A549 (cell line): ENCODE data around the gene CNNM2. TPM values are rescaled to one million over a fixed set of nuclear protein-coding genes. Genes with fewer than 3 reads are reported as not detected.

Experiments
- ATAC-seq, 2 experiments: fragments of 200-7000 bp in 1 of 2; fragments of >200 bp in 1 of 2; cut with Nextera tagmentation in 1 of 2; cut with Tn5 transposase in 1 of 2; 3 replicates each; pipeline versions ENCODE4 v1.8.0 to v1.9.1; 2018 to 2020; ENCODE audit warnings: mild to moderate bottlenecking in 1 of 2, moderate library complexity in 1 of 2
- CTCF ChIA-PET: fragments of 300-600 bp; sonication (Branson Sonifier 250); formaldehyde crosslinking; extraction: SDS; loops from one replicate; lab custom pipeline; 2021; ENCODE audit warnings: antibody characterized with exemption, inconsistent platforms; lab: Yijun Ruan, JAX
- POLR2A ChIA-PET: fragments of 350-600 bp; formaldehyde crosslinking; extraction: SDS; loops from one replicate; lab custom pipeline; 2021; ENCODE audit warnings: antibody characterized with exemption, inconsistent platforms; lab: Yijun Ruan, JAX
- DNase-seq, 2 experiments: peaks; one replicate each; pipeline versions ENCODE4 v3.0.0 to v3.0.0-alpha.2; 2011 to 2016; ENCODE audit warnings: low read depth in 1 of 2, low spot score in 1 of 2
- FAIRE-seq: peaks from 2 replicates; lab custom pipeline; 2011; peaks lifted over from hg19 to GRCh38; lab: Jason Lieb, UNC
- H3K27ac ChIP-seq, 2 experiments: fragments of >200 bp; sonication (Bioruptor Twin); formaldehyde crosslinking; 3 replicates each; pipeline ENCODE4 v1.5.1; 2016 to 2017
- H3K4me1 ChIP-seq: fragments of >200 bp; sonication (Bioruptor Twin); formaldehyde crosslinking; 3 replicates; pipeline ENCODE4 v1.6.1; 2016
- H3K4me2 ChIP-seq: fragments of >200 bp; sonication (Bioruptor Twin); formaldehyde crosslinking; 3 replicates; pipeline ENCODE4 v1.6.1; 2016
- H3K4me3 ChIP-seq: fragments of >200 bp; sonication (Bioruptor Twin); formaldehyde crosslinking; 3 replicates; pipeline ENCODE4 v1.5.1; 2016
- H3K9me3 ChIP-seq: fragments of >200 bp; sonication (Bioruptor Twin); formaldehyde crosslinking; 3 replicates; pipeline ENCODE4 v1.6.1; 2016
- BCL3 ChIP-seq: fragments of >200 bp; sonication (Bioruptor Twin); formaldehyde crosslinking; IDR thresholded peaks from 3 replicates; pipeline ENCODE4 v1.6.1; 2016
- CBX8 ChIP-seq: fragments of 200-600 bp; sonication (generic); IDR thresholded peaks from 2 replicates; pipeline ENCODE4 v1.6.1; 2016
- CEBPB ChIP-seq, 2 experiments: fragments of >200 bp in 1 of 2; sonication (Bioruptor Twin) in 1 of 2; formaldehyde crosslinking in 1 of 2; IDR thresholded peaks; 2 replicates each; pipeline ENCODE4 v1.6.1; 2012 to 2016
- CHD4 ChIP-seq: fragments of 200-600 bp; sonication (generic); IDR thresholded peaks from 2 replicates; pipeline ENCODE4 v1.6.1; 2016; ENCODE audit warnings: antibody characterized with exemption, mild to moderate bottlenecking, borderline replicate concordance
- EHF ChIP-seq: fragments of 250-450 bp; sonication (Bioruptor Pico); IDR thresholded peaks from 2 replicates; pipeline ENCODE4 v1.5.0; 2020; ENCODE audit warnings: mild to moderate bottlenecking
- EP300 ChIP-seq, 2 experiments: fragments of >200 bp; sonication (Bioruptor Twin); formaldehyde crosslinking; IDR thresholded peaks; 2 replicates in 1 of 2; 3 replicates in 1 of 2; pipeline ENCODE4 v1.6.1; 2016 to 2017
- ESRRA ChIP-seq: fragments of 150-350 bp; IDR thresholded peaks from 2 replicates; pipeline ENCODE4 v1.6.1; 2014; ENCODE audit warnings: mild to moderate bottlenecking, low read length, borderline replicate concordance
- FOSB ChIP-seq: fragments of 250-450 bp; sonication (Bioruptor Pico); IDR thresholded peaks from 2 replicates; pipeline ENCODE4 v1.5.0; 2020; ENCODE audit warnings: mild to moderate bottlenecking, moderate library complexity
- FOSL2 ChIP-seq, 2 experiments: fragments of 450-650 bp in 1 of 2; fragments of >200 bp in 1 of 2; sonication (Bioruptor Twin) in 1 of 2; formaldehyde crosslinking; IDR thresholded peaks; 2 replicates each; pipeline versions ENCODE4 v1.5.0 to v1.6.1; 2016 to 2020; ENCODE audit warnings: mild to moderate bottlenecking in 1 of 2, moderate library complexity in 1 of 2
- FOXS1 ChIP-seq: fragments of 250-450 bp; sonication (Bioruptor Pico); IDR thresholded peaks from 2 replicates; pipeline ENCODE4 v1.5.0; 2020; ENCODE audit warnings: mild to moderate bottlenecking, moderate library complexity
- GATA3 ChIP-seq: IDR thresholded peaks from 2 replicates; pipeline ENCODE4 v1.6.1; 2012; ENCODE audit warnings: borderline replicate concordance
- HDAC2 ChIP-seq: fragments of 200-600 bp; sonication (generic); IDR thresholded peaks from 2 replicates; pipeline ENCODE4 v1.6.1; 2016
- HMGXB4 ChIP-seq: fragments of 250-450 bp; sonication (Bioruptor Pico); IDR thresholded peaks from 2 replicates; pipeline ENCODE4 v1.5.0; 2021; ENCODE audit warnings: mild to moderate bottlenecking, moderate library complexity, borderline replicate concordance
- HOXB5 ChIP-seq: fragments of 250-450 bp; sonication (Bioruptor Pico); IDR thresholded peaks from 2 replicates; pipeline ENCODE4 v1.5.0; 2020; ENCODE audit warnings: mild to moderate bottlenecking, moderate library complexity
- KDM5A ChIP-seq: fragments of 200-600 bp; sonication (generic); IDR thresholded peaks from 2 replicates; pipeline ENCODE4 v1.6.1; 2016; ENCODE audit warnings: antibody characterized with exemption, mild to moderate bottlenecking
- MAFK ChIP-seq: fragments of 450-650 bp; IDR thresholded peaks from 2 replicates; pipeline ENCODE4 v1.6.1; 2014; ENCODE audit not compliant: partially characterized antibody
- MYC ChIP-seq: IDR thresholded peaks from 2 replicates; pipeline ENCODE4 v1.6.1; 2012; ENCODE audit warnings: mild to moderate bottlenecking, inconsistent platforms, low read length, improper control_type of control experiment, borderline replicate concordance
- POLR2A ChIP-seq: IDR thresholded peaks from 2 replicates; pipeline ENCODE4 v1.6.1; 2012; ENCODE audit warnings: mild to moderate bottlenecking, low read length
- RFX5 ChIP-seq: fragments of 450-650 bp; IDR thresholded peaks from 2 replicates; pipeline ENCODE4 v1.7.1; 2014; ENCODE audit warnings: antibody characterized with exemption, mild to moderate bottlenecking, moderate library complexity
- SMC3 ChIP-seq: fragments of >200 bp; sonication (Bioruptor Twin); formaldehyde crosslinking; IDR thresholded peaks from 3 replicates; pipeline ENCODE4 v1.6.1; 2018; ENCODE audit warnings: inconsistent platforms
- TFCP2L1 ChIP-seq: fragments of 250-450 bp; sonication (Bioruptor Pico); IDR thresholded peaks from 2 replicates; pipeline ENCODE4 v1.5.0; 2021; ENCODE audit warnings: mild to moderate bottlenecking
- ZC3H11A ChIP-seq: fragments of 450-650 bp; IDR thresholded peaks from 2 replicates; pipeline ENCODE4 v1.6.1; 2014; ENCODE audit warnings: antibody characterized with exemption, mild to moderate bottlenecking
- WGBS: methylation state at CpG from one replicate; pipeline ENCODE4 v1.1.6; 2017; ENCODE audit errors: missing lambda C conversion rate; 5-methylcytosine and 5-hydroxymethylcytosine counted together
- polyA plus RNA-seq, 4 experiments: library from polyadenylated mRNA; depleted of rRNA in 3 of 4; stranded (reverse); fragments of >200 nt; fragmentation: RNase III in 1 of 4; extraction: RNeasy Plus Mini Kit Qiagen cat#74134 plus additional on column Dnase treatment in 1 of 4; gene quantifications; 2 replicates in 3 of 4; 3 replicates in 1 of 4; pipeline ENCODE4 v1.2.3, GENCODE V29; 2011 to 2017
- TF ChIP-seq, protein P1 (sequence below): IDR thresholded peaks from 2 replicates; pipeline ENCODE4 v1.6.1; 2012
- TF ChIP-seq, protein P2 (sequence below): fragments of >200 bp; sonication (Bioruptor Twin); formaldehyde crosslinking; IDR thresholded peaks from 3 replicates; pipeline ENCODE4 v1.5.1; 2016

The CNNM2 gene
- polyA plus RNA-seq, 2 of the 4 experiments (the other 2 are of a cell fraction): 6.4 to 6.9 TPM

- no peak for TF ChIP-seq RFX5
- TF ChIP-seq CHD4: no peak
- TF ChIP-seq MAFK: no peak
- no peak for TF ChIP-seq EP300 (IDR thresholded peaks at IDR 0.05)
- TF ChIP-seq FOSB: no peak
Measured at GRCh38 chr10:102945962-102946361, 27.9 kb downstream of the CNNM2 start (continued).

GRCh38 chr10:102946992-102947391 lies 28.9 kb downstream of the CNNM2 start:
- H3K4me2 ChIP-seq: no peak overlapping the region
- WGBS: 69% methylated on average over 2 of the region's 2 CpGs
- TF ChIP-seq HMGXB4 (CRISPR knock-in tag) (no peak), BCL3 (no peak), HOXB5 (CRISPR knock-in tag) (no peak), SMC3 (no peak), CHD4 (no peak), CEBPB (IDR thresholded peaks at IDR 0.05) (no peak), ESRRA (no peak), POLR2A (no peak), RFX5 (no peak)
- TF ChIP-seq, protein P1, sequence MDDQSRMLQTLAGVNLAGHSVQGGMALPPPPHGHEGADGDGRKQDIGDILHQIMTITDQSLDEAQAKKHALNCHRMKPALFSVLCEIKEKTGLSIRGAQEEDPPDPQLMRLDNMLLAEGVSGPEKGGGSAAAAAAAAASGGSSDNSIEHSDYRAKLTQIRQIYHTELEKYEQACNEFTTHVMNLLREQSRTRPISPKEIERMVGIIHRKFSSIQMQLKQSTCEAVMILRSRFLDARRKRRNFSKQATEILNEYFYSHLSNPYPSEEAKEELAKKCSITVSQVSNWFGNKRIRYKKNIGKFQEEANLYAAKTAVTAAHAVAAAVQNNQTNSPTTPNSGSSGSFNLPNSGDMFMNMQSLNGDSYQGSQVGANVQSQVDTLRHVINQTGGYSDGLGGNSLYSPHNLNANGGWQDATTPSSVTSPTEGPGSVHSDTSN: no peak
- CTCF ChIA-PET: interaction anchor here (1.8 kb wide), 1 partner anchor 29 kb away, joined by 6 read pairs; the partner anchor contains the start of gene CNNM2
- no peak overlapping the region for H3K4me3 ChIP-seq
- no peaks in the 10 kb centered on the region for H3K9me3 ChIP-seq
- no peak for ATAC-seq
- H3K27ac ChIP-seq: no peak overlapping the region
- POLR2A ChIA-PET: no interaction called here
- DNase-seq: no peak
- peaks cover 19% of the 10 kb centered on the region for H3K4me1 ChIP-seq
- no peak for FAIRE-seq

DNA sequence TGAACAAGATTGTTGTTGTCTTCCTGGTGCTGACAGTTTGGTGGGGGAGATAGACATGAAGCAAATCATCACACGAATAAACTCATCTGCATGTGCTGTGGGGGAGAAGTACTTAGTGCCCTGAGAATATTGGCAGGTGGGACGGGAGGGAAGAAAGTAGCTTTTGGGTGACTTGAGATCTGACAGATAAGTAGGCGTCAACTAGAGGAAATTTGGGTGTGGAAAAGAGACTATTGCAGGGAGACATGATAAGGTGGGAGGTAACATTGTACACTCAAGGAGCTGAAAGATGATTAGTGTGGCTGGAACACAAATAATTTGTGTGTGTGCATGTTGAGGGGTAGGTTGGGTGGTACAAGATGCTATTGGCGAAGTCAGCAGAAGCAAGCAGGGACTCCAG lies 30.1 kb downstream of the CNNM2 start:
- H3K4me3 ChIP-seq: no peak overlapping the region
- CTCF ChIA-PET: interaction anchor here (1.1 to 1.4 kb wide), 2 partner anchors 9 to 27 kb away, joined by 3 to 4 read pairs; no protein-coding TSS in a partner anchor
- POLR2A ChIA-PET: no interaction called here
- no peak overlapping the region for H3K27ac ChIP-seq
- no peak for ATAC-seq
- H3K4me2 ChIP-seq: no peak overlapping the region
- peaks cover 19% of the 10 kb centered on the region for H3K4me1 ChIP-seq
- TF ChIP-seq RFX5: no peak
- TF ChIP-seq GATA3: no peak
- no peak for TF ChIP-seq BCL3
- TF ChIP-seq EHF (CRISPR knock-in tag): no peak
- no peak for TF ChIP-seq HOXB5 (CRISPR knock-in tag)
- TF ChIP-seq SMC3: no peak
- 76% methylated on average over 4 of the region's 4 CpGs for WGBS
- no peak for FAIRE-seq
- H3K9me3 ChIP-seq: no peaks in the 10 kb centered on the region
- no peak for DNase-seq

- no peak for DNase-seq
- POLR2A ChIA-PET: no interaction called here
- TF ChIP-seq HDAC2 (no peak), GATA3 (no peak), ZC3H11A (no peak), FOSL2 (IDR thresholded peaks at IDR 0.05) (no peak), FOSL2 (CRISPR knock-in tag; IDR thresholded peaks at IDR 0.05) (no peak), FOXS1 (CRISPR knock-in tag) (no peak), MYC (no peak), EHF (CRISPR knock-in tag) (no peak), CBX8 (no peak), KDM5A (no peak), TFCP2L1 (no peak), MAFK (no peak)
- TF ChIP-seq, protein P1: no peak
- TF ChIP-seq, protein P2, sequence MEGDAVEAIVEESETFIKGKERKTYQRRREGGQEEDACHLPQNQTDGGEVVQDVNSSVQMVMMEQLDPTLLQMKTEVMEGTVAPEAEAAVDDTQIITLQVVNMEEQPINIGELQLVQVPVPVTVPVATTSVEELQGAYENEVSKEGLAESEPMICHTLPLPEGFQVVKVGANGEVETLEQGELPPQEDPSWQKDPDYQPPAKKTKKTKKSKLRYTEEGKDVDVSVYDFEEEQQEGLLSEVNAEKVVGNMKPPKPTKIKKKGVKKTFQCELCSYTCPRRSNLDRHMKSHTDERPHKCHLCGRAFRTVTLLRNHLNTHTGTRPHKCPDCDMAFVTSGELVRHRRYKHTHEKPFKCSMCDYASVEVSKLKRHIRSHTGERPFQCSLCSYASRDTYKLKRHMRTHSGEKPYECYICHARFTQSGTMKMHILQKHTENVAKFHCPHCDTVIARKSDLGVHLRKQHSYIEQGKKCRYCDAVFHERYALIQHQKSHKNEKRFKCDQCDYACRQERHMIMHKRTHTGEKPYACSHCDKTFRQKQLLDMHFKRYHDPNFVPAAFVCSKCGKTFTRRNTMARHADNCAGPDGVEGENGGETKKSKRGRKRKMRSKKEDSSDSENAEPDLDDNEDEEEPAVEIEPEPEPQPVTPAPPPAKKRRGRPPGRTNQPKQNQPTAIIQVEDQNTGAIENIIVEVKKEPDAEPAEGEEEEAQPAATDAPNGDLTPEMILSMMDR: no peak
Measured at GRCh38 chr10:102948786-102949185, 30.7 kb downstream of the CNNM2 start.

More at GRCh38 chr10:102948786-102949185, 30.7 kb downstream of the CNNM2 start:
- no peak for ATAC-seq
- 88% methylated on average over 3 of the region's 3 CpGs for WGBS
- Histone ChIP-seq H3K9me3 (no peaks in the 10 kb centered on the region), H3K27ac (no peak overlapping the region), H3K4me1 (peaks cover 19% of the 10 kb centered on the region), H3K4me2 (no peak overlapping the region), H3K4me3 (no peak overlapping the region)
- FAIRE-seq: no peak
- CTCF ChIA-PET: interaction anchor here (0.5 to 1.4 kb wide), 6 partner anchors 10 to 628 kb away, joined by 3 to 4 read pairs (median 3); no protein-coding TSS in a partner anchor
